Glomerular visceral epithelial cell (primary cell): Measurements from ENCODE around the gene TMPO.
"Not testable (repeated sequence)": the region's sequence is repeated elsewhere in the genome, so short reads cannot be mapped to it uniquely, and the experiment has no call there.

Experiments
- DNase-seq: peaks from one replicate; pipeline ENCODE4 v3.0.0-alpha.2; 2016; ENCODE audit errors: extremely low spot score

Gene TMPO

GRCh38 chr12:98515287-98516110 is at the start of gene TMPO:
Gene TMPO (plus strand): TSS chr12:98515590. CDS start chr12:98515868, 278 bp downstream.
- peak; percentile 94 for DNase-seq

GRCh38 chr12:98465950-98466602 is 49.3 kb upstream of the TMPO start:
- DNase-seq = no peak

- DNase-seq = no peak
Measured at GRCh38 chr12:98466640-98467400, 48.6 kb upstream of the TMPO start.

GRCh38 chr12:98469109-98469508 is 46.3 kb upstream of the TMPO start:
- no peak for DNase-seq

GRCh38 chr12:98470469-98471082 is 44.8 kb upstream of the TMPO start:
- DNase-seq = no peak

GRCh38 chr12:98471085-98471484 is 44.3 kb upstream of the TMPO start:
- no peak for DNase-seq

GRCh38 chr12:98475565-98475908 is 39.9 kb upstream of the TMPO start:
- no peak for DNase-seq

GRCh38 chr12:98478606-98479005 is 36.8 kb upstream of the TMPO start:
- DNase-seq = no peak

- no peak for DNase-seq
Measured at GRCh38 chr12:98483621-98484503, 31.5 kb upstream of the TMPO start.

- DNase-seq = no peak
Measured at GRCh38 chr12:98485792-98486340, 29.5 kb upstream of the TMPO start.

GRCh38 chr12:98488416-98488815 is 27.0 kb upstream of the TMPO start:
- not testable (repeated sequence) for DNase-seq

GRCh38 chr12:98489176-98489575 is 26.2 kb upstream of the TMPO start:
- no peak for DNase-seq

GRCh38 chr12:98490501-98491453 is 24.6 kb upstream of the TMPO start:
- DNase-seq = peak; percentile 94

GRCh38 chr12:98492580-98493140 is 22.7 kb upstream of the TMPO start:
- no peak for DNase-seq

- not testable (repeated sequence) for DNase-seq
Measured at GRCh38 chr12:98501266-98501629, 14.1 kb upstream of the TMPO start.

GRCh38 chr12:98503342-98503591 is 12.1 kb upstream of the TMPO start:
- DNase-seq = peak; percentile 94

GRCh38 chr12:98503592-98504367 is 11.6 kb upstream of the TMPO start:
- DNase-seq = peak; percentile 94

- no peak for DNase-seq
Measured at GRCh38 chr12:98504368-98504617, 11.1 kb upstream of the TMPO start.

- no peak for DNase-seq
Measured at GRCh38 chr12:98509063-98509462, 6.3 kb upstream of the TMPO start.
